Astrocyte (in vitro differentiated cells and primary cell): Measurements from ENCODE around the gene AKAP13. TPM values are rescaled to one million over a fixed set of nuclear protein-coding genes. Genes with fewer than 3 reads are reported as not detected.

ENCODE experiments used
- DNase-seq: peaks from one replicate; pipeline ENCODE4 v3.0.0-alpha.2; 2010; ENCODE audit warnings: low read depth
- FAIRE-seq: peaks from 2 replicates; lab custom pipeline; 2011; peaks lifted over from hg19 to GRCh38; lab: Jason Lieb, UNC
- H2AFZ ChIP-seq: 2 replicates; pipeline ENCODE4 v1.6.0; 2012; ENCODE audit warnings: low read depth, low read length, inconsistent platforms
- H3K27ac ChIP-seq: 2 replicates; pipeline ENCODE4 v1.5.1; 2011; ENCODE audit warnings: low read depth, low read length, inconsistent platforms
- H3K27me3 ChIP-seq: 2 replicates; pipeline ENCODE4 v1.6.0; 2011; ENCODE audit warnings: low read length, inconsistent platforms; ENCODE audit not compliant: insufficient read depth
- H3K36me3 ChIP-seq: 2 replicates; pipeline ENCODE4 v1.5.1; 2011; ENCODE audit warnings: low read length, inconsistent platforms; ENCODE audit not compliant: insufficient read depth
- H3K4me1 ChIP-seq: 2 replicates; pipeline ENCODE4 v1.5.1; 2011; ENCODE audit warnings: low read length, inconsistent platforms; ENCODE audit not compliant: insufficient read depth
- H3K4me2 ChIP-seq: 2 replicates; pipeline ENCODE4 v1.6.0; 2012; ENCODE audit warnings: low read length, inconsistent platforms
- H3K4me3 ChIP-seq: 2 replicates; pipeline ENCODE4 v1.5.1; 2011; ENCODE audit warnings: low read depth, mild to moderate bottlenecking, low read length, inconsistent platforms; ENCODE audit not compliant: insufficient read depth
- H3K79me2 ChIP-seq: 2 replicates; pipeline ENCODE4 v1.6.0; 2012; ENCODE audit warnings: mild to moderate bottlenecking, low read length, inconsistent platforms; ENCODE audit not compliant: insufficient read depth
- H3K9ac ChIP-seq: 2 replicates; pipeline ENCODE4 v1.6.0; 2012; ENCODE audit warnings: mild to moderate bottlenecking, low read length, inconsistent platforms
- H3K9me3 ChIP-seq: 2 replicates; pipeline ENCODE4 v1.5.1; 2012; ENCODE audit warnings: low read depth, mild to moderate bottlenecking, low read length, inconsistent platforms; ENCODE audit not compliant: insufficient read depth
- H4K20me1 ChIP-seq: 2 replicates; pipeline ENCODE4 v1.6.0; 2012; ENCODE audit warnings: low read length, inconsistent platforms; ENCODE audit not compliant: insufficient read depth
- H3K27ac Mint-ChIP-seq: one replicate; pipeline ENCODE4 v1.8.0; 2021; ENCODE audit warnings: mild to moderate bottlenecking, mixed read lengths; ENCODE audit not compliant: unreplicated experiment
- H3K27me3 Mint-ChIP-seq: one replicate; pipeline ENCODE4 v1.8.0; 2021; ENCODE audit warnings: low read depth, mixed read lengths; ENCODE audit not compliant: unreplicated experiment
- H3K36me3 Mint-ChIP-seq: one replicate; pipeline ENCODE4 v1.8.0; 2021; ENCODE audit warnings: low read depth, mixed read lengths; ENCODE audit not compliant: unreplicated experiment
- H3K4me1 Mint-ChIP-seq: one replicate; pipeline ENCODE4 v1.8.0; 2021; ENCODE audit warnings: low read depth, mixed read lengths; ENCODE audit not compliant: unreplicated experiment
- H3K4me3 Mint-ChIP-seq: one replicate; pipeline ENCODE4 v1.8.0; 2021; ENCODE audit warnings: mild to moderate bottlenecking, moderate library complexity, mixed read lengths; ENCODE audit not compliant: unreplicated experiment
- H3K9me3 Mint-ChIP-seq: one replicate; pipeline ENCODE4 v1.8.0; 2021; ENCODE audit warnings: mild to moderate bottlenecking, mixed read lengths; ENCODE audit not compliant: unreplicated experiment
- EZH2 ChIP-seq: IDR thresholded peaks from 2 replicates; pipeline ENCODE4 v1.6.1; 2012; ENCODE audit warnings: mild to moderate bottlenecking, low read length, inconsistent platforms; ENCODE audit not compliant: insufficient read depth
- total RNA-seq: library from RNA; stranded (reverse); gene quantifications from 2 replicates; pipeline ENCODE4 v1.2.1, GENCODE V29; 2021
- TF ChIP-seq, protein P1 (sequence below): IDR thresholded peaks from 2 replicates; pipeline ENCODE4 v1.5.1; 2011; ENCODE audit warnings: low read depth, mild to moderate bottlenecking, inconsistent platforms, low read length, moderate library complexity; ENCODE audit not compliant: insufficient read depth

The AKAP13 gene
- total RNA-seq, 1 donor from 2014 or later, result 98.2 TPM

DNA sequence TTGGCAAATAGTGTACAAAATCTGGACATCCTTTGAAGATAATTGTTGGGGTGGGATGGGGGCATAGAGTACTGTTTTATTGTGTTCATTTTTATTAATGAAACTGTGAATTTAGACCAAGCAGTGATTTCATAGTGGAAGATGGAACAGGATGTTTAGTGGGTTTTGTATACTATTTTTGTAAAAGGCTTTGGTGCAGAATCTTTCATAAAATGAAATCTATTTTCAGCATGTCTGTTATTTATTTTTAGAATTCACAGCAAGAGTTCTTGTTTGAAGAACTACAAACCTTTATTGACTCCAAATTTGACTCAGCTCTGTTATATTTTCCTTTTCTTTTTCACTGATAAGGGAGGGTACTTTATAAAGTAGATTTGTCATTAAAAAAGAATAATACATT, 145.4 kb downstream of the AKAP13 start:
- Histone ChIP-seq H3K36me3 (no peaks in the 10 kb centered on the region), H2AFZ (no peak overlapping the region), H3K27ac (no peak overlapping the region), H3K9me3 (no peaks in the 10 kb centered on the region), H3K79me2 (peaks cover 12% of the 10 kb centered on the region), H3K4me2 (no peak overlapping the region), H3K4me3 (no peak overlapping the region), H3K27me3 (no peaks in the 10 kb centered on the region), H4K20me1 (peaks cover 9% of the 10 kb centered on the region), H3K4me1 (peaks cover 8% of the 10 kb centered on the region), H3K9ac (no peak overlapping the region)
- TF ChIP-seq, protein P1, sequence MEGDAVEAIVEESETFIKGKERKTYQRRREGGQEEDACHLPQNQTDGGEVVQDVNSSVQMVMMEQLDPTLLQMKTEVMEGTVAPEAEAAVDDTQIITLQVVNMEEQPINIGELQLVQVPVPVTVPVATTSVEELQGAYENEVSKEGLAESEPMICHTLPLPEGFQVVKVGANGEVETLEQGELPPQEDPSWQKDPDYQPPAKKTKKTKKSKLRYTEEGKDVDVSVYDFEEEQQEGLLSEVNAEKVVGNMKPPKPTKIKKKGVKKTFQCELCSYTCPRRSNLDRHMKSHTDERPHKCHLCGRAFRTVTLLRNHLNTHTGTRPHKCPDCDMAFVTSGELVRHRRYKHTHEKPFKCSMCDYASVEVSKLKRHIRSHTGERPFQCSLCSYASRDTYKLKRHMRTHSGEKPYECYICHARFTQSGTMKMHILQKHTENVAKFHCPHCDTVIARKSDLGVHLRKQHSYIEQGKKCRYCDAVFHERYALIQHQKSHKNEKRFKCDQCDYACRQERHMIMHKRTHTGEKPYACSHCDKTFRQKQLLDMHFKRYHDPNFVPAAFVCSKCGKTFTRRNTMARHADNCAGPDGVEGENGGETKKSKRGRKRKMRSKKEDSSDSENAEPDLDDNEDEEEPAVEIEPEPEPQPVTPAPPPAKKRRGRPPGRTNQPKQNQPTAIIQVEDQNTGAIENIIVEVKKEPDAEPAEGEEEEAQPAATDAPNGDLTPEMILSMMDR, result no peak
- no peak for TF ChIP-seq EZH2
- DNase-seq, result no peak
- H3K27ac Mint-ChIP-seq, result no peak overlapping the region
- H3K4me3 Mint-ChIP-seq, result no peak overlapping the region
- no peaks in the 10 kb centered on the region for H3K27me3 Mint-ChIP-seq
- peaks cover 12% of the 10 kb centered on the region for H3K36me3 Mint-ChIP-seq
- no peaks in the 10 kb centered on the region for H3K9me3 Mint-ChIP-seq
- peaks cover 15% of the 10 kb centered on the region for H3K4me1 Mint-ChIP-seq
- FAIRE-seq, result no peak

DNA sequence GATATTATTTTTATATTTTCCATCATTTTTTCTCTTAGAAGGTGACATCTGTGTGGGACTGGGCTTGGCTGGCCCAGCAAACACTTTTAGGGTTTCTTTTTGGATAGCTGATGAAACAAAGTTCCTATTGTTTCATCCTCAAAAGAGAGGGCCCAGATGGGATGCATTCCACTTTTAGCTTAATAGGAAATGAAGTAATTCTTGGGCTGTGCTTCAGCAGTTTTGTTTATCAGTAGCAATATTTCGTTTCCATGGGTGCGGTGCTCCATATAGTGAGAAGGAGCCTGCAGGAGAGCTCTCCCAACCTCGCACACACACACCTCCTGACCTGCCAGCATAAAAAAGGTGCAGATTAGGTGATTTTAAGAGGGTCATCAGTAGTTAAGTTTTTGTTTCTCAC, 147.5 kb downstream of the AKAP13 start:
- TF ChIP-seq, protein P1, result no peak
- no peak for TF ChIP-seq EZH2
- Histone ChIP-seq H3K4me3 (no peak overlapping the region), H3K4me2 (peak overlapping the region; percentile 11), H3K79me2 (peaks cover 12% of the 10 kb centered on the region), H4K20me1 (peaks cover 7% of the 10 kb centered on the region), H3K9ac (no peak overlapping the region), H3K9me3 (no peaks in the 10 kb centered on the region), H3K4me1 (peaks cover 8% of the 10 kb centered on the region), H3K36me3 (no peaks in the 10 kb centered on the region), H3K27me3 (no peaks in the 10 kb centered on the region), H2AFZ (no peak overlapping the region), H3K27ac (peak overlapping the region; percentile 54)
- Mint-ChIP-seq H3K36me3 (peaks cover 14% of the 10 kb centered on the region), H3K9me3 (no peaks in the 10 kb centered on the region), H3K27ac (no peak overlapping the region), H3K4me3 (no peak overlapping the region), H3K4me1 (peaks cover 15% of the 10 kb centered on the region), H3K27me3 (no peaks in the 10 kb centered on the region)
- no peak for FAIRE-seq
- peak; percentile 80 for DNase-seq

DNA sequence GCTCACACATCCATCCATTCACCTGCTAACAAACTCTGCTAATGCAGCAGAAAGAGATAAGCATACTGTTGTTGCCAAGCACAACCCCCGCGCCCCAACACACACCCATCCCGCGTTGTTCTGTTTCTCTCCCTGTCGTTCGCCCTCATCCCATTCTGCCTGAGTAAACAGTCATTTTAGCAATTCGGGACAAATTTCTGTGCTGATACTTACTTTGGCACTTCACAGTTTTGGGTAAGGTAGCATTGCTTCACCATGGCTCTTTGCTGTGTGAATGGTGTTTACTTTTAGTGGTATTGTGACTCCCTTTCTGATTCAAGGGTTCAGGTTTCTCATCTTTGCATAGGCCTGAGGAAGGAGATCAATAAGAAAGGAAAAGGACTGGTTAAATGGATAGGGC, 149.7 kb downstream of the AKAP13 start:
- Histone ChIP-seq H4K20me1 (peaks cover 7% of the 10 kb centered on the region), H3K27me3 (no peaks in the 10 kb centered on the region), H3K36me3 (peaks cover 5% of the 10 kb centered on the region), H3K9ac (no peak overlapping the region), H3K4me3 (no peak overlapping the region), H3K9me3 (no peaks in the 10 kb centered on the region), H3K27ac (no peak overlapping the region), H3K79me2 (peaks cover 8% of the 10 kb centered on the region), H3K4me2 (no peak overlapping the region), H3K4me1 (peaks cover 8% of the 10 kb centered on the region), H2AFZ (no peak overlapping the region)
- peaks cover 18% of the 10 kb centered on the region for H3K4me1 Mint-ChIP-seq
- no peak overlapping the region for H3K27ac Mint-ChIP-seq
- H3K9me3 Mint-ChIP-seq, result no peaks in the 10 kb centered on the region
- TF ChIP-seq, protein P1, result no peak
- no peak for TF ChIP-seq EZH2
- H3K36me3 Mint-ChIP-seq, result peaks cover 17% of the 10 kb centered on the region
- no peak overlapping the region for H3K4me3 Mint-ChIP-seq
- DNase-seq (no peak), FAIRE-seq (no peak)
- H3K27me3 Mint-ChIP-seq, result no peaks in the 10 kb centered on the region
